ENCODE data around the gene PEX19.

PEX19 gene

GRCh38 chr1:160258177-160258798 is 26.6 kb downstream of the PEX19 start:
- no peak overlapping the region for H3K27ac ChIP-seq (ENCODE audit: low read depth, low read length, poor library complexity, severe bottlenecking)
- no peaks in the 10 kb centered on the region for H3K9me2 ChIP-seq (ENCODE audit: low read depth, low read length)
- H2AFZ ChIP-seq (ENCODE audit: low read length) = no peak overlapping the region
- H3K79me2 ChIP-seq (ENCODE audit: insufficient read depth, low read length) = peaks cover 46% of the 10 kb centered on the region
- H3K27me3 ChIP-seq (ENCODE audit: insufficient read depth, low read length) = no peaks in the 10 kb centered on the region
- peaks cover 24% of the 10 kb centered on the region for H3K36me3 ChIP-seq (ENCODE audit: insufficient read depth, low read length)
- TF ChIP-seq EZH2 (IDR thresholded peaks at IDR 0.05; ENCODE audit: borderline replicate concordance, low read length) = no peak
- TF ChIP-seq CTCF (IDR thresholded peaks at IDR 0.05; ENCODE audit: low read length) = no peak
- no peak overlapping the region for H3K9ac ChIP-seq (ENCODE audit: low read length)
- H4K20me1 ChIP-seq (ENCODE audit: insufficient read depth, low read length) = no peaks in the 10 kb centered on the region
- no peaks in the 10 kb centered on the region for H3K9me3 ChIP-seq (ENCODE audit: low read length)
- peaks cover 39% of the 10 kb centered on the region for H3K4me1 ChIP-seq (ENCODE audit: insufficient read depth, low read length, severe bottlenecking)
- no peak overlapping the region for H3K4me2 ChIP-seq (ENCODE audit: low read length)
- H3F3A ChIP-seq (ENCODE audit: insufficient read depth, low read length) = no peaks in the 10 kb centered on the region
- H3K4me3 ChIP-seq (ENCODE audit: low read depth, low read length, poor library complexity, severe bottlenecking) = no peak overlapping the region

- Histone ChIP-seq H3K9ac (ENCODE audit: low read length) (no peak overlapping the region), H3K79me2 (ENCODE audit: insufficient read depth, low read length) (peaks cover 46% of the 10 kb centered on the region), H3K9me2 (ENCODE audit: low read depth, low read length) (no peaks in the 10 kb centered on the region), H3K36me3 (ENCODE audit: insufficient read depth, low read length) (peaks cover 24% of the 10 kb centered on the region), H3K27me3 (ENCODE audit: insufficient read depth, low read length) (no peaks in the 10 kb centered on the region), H2AFZ (ENCODE audit: low read length) (no peak overlapping the region), H3K9me3 (ENCODE audit: low read length) (no peaks in the 10 kb centered on the region), H3K4me3 (ENCODE audit: low read depth, low read length, poor library complexity, severe bottlenecking) (no peak overlapping the region), H3K4me2 (ENCODE audit: low read length) (no peak overlapping the region), H4K20me1 (ENCODE audit: insufficient read depth, low read length) (no peaks in the 10 kb centered on the region), H3K27ac (ENCODE audit: low read depth, low read length, poor library complexity, severe bottlenecking) (no peak overlapping the region), H3K4me1 (ENCODE audit: insufficient read depth, low read length, severe bottlenecking) (peaks cover 31% of the 10 kb centered on the region), H3F3A (ENCODE audit: insufficient read depth, low read length) (0 out of 2 replicates have a peak, but pooled peaks cover 5% of the 10 kb centered on the region)
- no peak for TF ChIP-seq CTCF (IDR thresholded peaks at IDR 0.05; ENCODE audit: low read length)
- no peak for TF ChIP-seq EZH2 (IDR thresholded peaks at IDR 0.05; ENCODE audit: borderline replicate concordance, low read length)
Measured at GRCh38 chr1:160257411-160258015, 27.4 kb downstream of the PEX19 start.

GRCh38 chr1:160256396-160257046 is 28.4 kb downstream of the PEX19 start:
- Histone ChIP-seq H3F3A (ENCODE audit: insufficient read depth, low read length) (0 out of 2 replicates have a peak, but pooled peaks cover 5% of the 10 kb centered on the region), H3K9ac (ENCODE audit: low read length) (no peak overlapping the region), H3K4me1 (ENCODE audit: insufficient read depth, low read length, severe bottlenecking) (peaks cover 31% of the 10 kb centered on the region), H3K9me2 (ENCODE audit: low read depth, low read length) (no peaks in the 10 kb centered on the region), H3K9me3 (ENCODE audit: low read length) (no peaks in the 10 kb centered on the region), H3K79me2 (ENCODE audit: insufficient read depth, low read length) (peaks cover 42% of the 10 kb centered on the region), H4K20me1 (ENCODE audit: insufficient read depth, low read length) (no peaks in the 10 kb centered on the region), H3K4me3 (ENCODE audit: low read depth, low read length, poor library complexity, severe bottlenecking) (no peak overlapping the region), H3K27me3 (ENCODE audit: insufficient read depth, low read length) (no peaks in the 10 kb centered on the region), H3K36me3 (ENCODE audit: insufficient read depth, low read length) (peaks cover 26% of the 10 kb centered on the region), H3K4me2 (ENCODE audit: low read length) (no peak overlapping the region), H2AFZ (ENCODE audit: low read length) (no peak overlapping the region), H3K27ac (ENCODE audit: low read depth, low read length, poor library complexity, severe bottlenecking) (no peak overlapping the region)
- no peak for TF ChIP-seq EZH2 (IDR thresholded peaks at IDR 0.05; ENCODE audit: borderline replicate concordance, low read length)
- TF ChIP-seq CTCF (IDR thresholded peaks at IDR 0.05; ENCODE audit: low read length) = no peak

Data from OCI-LY1 (cell line).